HG02610 (cell line): ENCODE data around the gene BANP.
"Not testable (repeated sequence)": the region's sequence is repeated elsewhere in the genome, so short reads cannot be mapped to it uniquely, and the experiment has no call there.

Source experiments
- ATAC-seq: cut with Tn5 transposase; IDR thresholded peaks from one replicate; pipeline ENCODE4 v1.9.1; 2021; ENCODE audit warnings: mild to moderate bottlenecking, moderate library complexity; ENCODE audit not compliant: unreplicated experiment

The BANP gene

GRCh38 chr16:87950765-87951551 lies at the start of gene BANP:
Gene BANP, plus strand, starts transcription at chr16:87951434. Its CDS starts 23,682 bp downstream, at chr16:87975116.
- ATAC-seq = peak; percentile 84

GRCh38 chr16:87904963-87905362 lies 46.3 kb upstream of the BANP start:
- not testable (repeated sequence) for ATAC-seq

GRCh38 chr16:87905521-87905920 lies 45.7 kb upstream of the BANP start:
- ATAC-seq = not testable (repeated sequence)

- not testable (repeated sequence) for ATAC-seq
Measured at GRCh38 chr16:87908101-87908500, 43.1 kb upstream of the BANP start.

- peak; percentile 68 for ATAC-seq
Measured at GRCh38 chr16:87909203-87909935, 41.9 kb upstream of the BANP start.

GRCh38 chr16:87911106-87911763 lies 40.0 kb upstream of the BANP start:
- not testable (repeated sequence) for ATAC-seq

- ATAC-seq = not testable (repeated sequence)
Measured at GRCh38 chr16:87912691-87913090, 38.5 kb upstream of the BANP start.

- ATAC-seq = not testable (repeated sequence)
Measured at GRCh38 chr16:87914021-87914725, 37.1 kb upstream of the BANP start.

GRCh38 chr16:87914812-87915211 lies 36.4 kb upstream of the BANP start:
- no peak for ATAC-seq

GRCh38 chr16:87917503-87917902 lies 33.7 kb upstream of the BANP start:
- ATAC-seq = no peak

- ATAC-seq = no peak
Measured at GRCh38 chr16:87918338-87918737, 32.9 kb upstream of the BANP start.

- no peak for ATAC-seq
Measured at GRCh38 chr16:87918866-87919680, 32.2 kb upstream of the BANP start.

GRCh38 chr16:87919681-87919994 lies 31.6 kb upstream of the BANP start:
- ATAC-seq = no peak

- ATAC-seq = no peak
Measured at GRCh38 chr16:87921236-87921773, 29.9 kb upstream of the BANP start.

- no peak for ATAC-seq
Measured at GRCh38 chr16:87922250-87922871, 28.9 kb upstream of the BANP start.

- no peak for ATAC-seq
Measured at GRCh38 chr16:87924041-87924810, 27.0 kb upstream of the BANP start.

GRCh38 chr16:87924811-87925670 lies 26.2 kb upstream of the BANP start:
- no peak for ATAC-seq
